ENCODE measurements around the gene GJA4. TPM values are rescaled to one million over a fixed set of nuclear protein-coding genes. Genes with fewer than 3 reads are reported as not detected.

Gene GJA4
- total RNA-seq, 1 experiment from 2014 or later = not detected

Other genes starting within 250 kb of the GJA4 start
- not detected in 2 replicates for gene GJB5, start 38.0 kb upstream of the GJA4 start, total RNA-seq (2014; rRNA removed; shearing (Covaris generic))
- not detected in 2 replicates for gene GJB4, start 33.3 kb upstream of the GJA4 start, total RNA-seq (2014; rRNA removed; shearing (Covaris generic))
- not detected in 2 replicates for gene GJB3, start 11.8 kb upstream of the GJA4 start, total RNA-seq (2014; rRNA removed; shearing (Covaris generic))
- gene SMIM12, start 66.8 kb downstream of the GJA4 start, total RNA-seq (2014; rRNA removed; shearing (Covaris generic)) = 33.4 and 34.4 TPM in 2 replicates
- gene DLGAP3, start 136.7 kb downstream of the GJA4 start, total RNA-seq (2014; rRNA removed; shearing (Covaris generic)) = 0.81 and 0.89 TPM in 2 replicates
- gene TMEM35B, start 192.3 kb downstream of the GJA4 start, total RNA-seq (2014; rRNA removed; shearing (Covaris generic)) = 18.0 and 19.8 TPM in 2 replicates
- 19.7 and 25.1 TPM in 2 replicates for gene ZMYM6, start 238.9 kb downstream of the GJA4 start, total RNA-seq (2014; rRNA removed; shearing (Covaris generic))

All from SJCRH30 (cell line).